Endodermal cell (in vitro differentiated cells): Measurements from ENCODE around the gene GOLGA5. TPM values are rescaled to one million over a fixed set of nuclear protein-coding genes. Genes with fewer than 3 reads are reported as not detected.

Source experiments
- DNase-seq: peaks from one replicate; pipeline ENCODE4 v3.0.0-alpha.2; 2017
- H3K27ac ChIP-seq: 2 replicates; pipeline ENCODE4 v1.5.1; 2013; ENCODE audit warnings: mild to moderate bottlenecking, low read depth, low read length, moderate library complexity
- H3K27me3 ChIP-seq: 2 replicates; pipeline ENCODE4 v1.6.1; 2013; ENCODE audit warnings: mild to moderate bottlenecking, low read length, moderate library complexity; ENCODE audit not compliant: insufficient read depth, control insufficient read depth, poor library complexity, severe bottlenecking
- H3K36me3 ChIP-seq: 2 replicates; pipeline ENCODE4 v1.7.0; 2013; ENCODE audit warnings: mild to moderate bottlenecking, low read length, moderate library complexity; ENCODE audit not compliant: control insufficient read depth, insufficient read depth
- H3K4me1 ChIP-seq: one replicate; pipeline ENCODE4 v1.7.0; 2013; ENCODE audit warnings: low read length; ENCODE audit not compliant: control insufficient read depth, insufficient read depth
- H3K4me3 ChIP-seq: 2 replicates; pipeline ENCODE4 v1.5.1; 2013; ENCODE audit warnings: mild to moderate bottlenecking, low read length, moderate library complexity
- H3K9ac ChIP-seq: 2 replicates; pipeline ENCODE4 v1.6.1; 2013; ENCODE audit warnings: mild to moderate bottlenecking, low read length, moderate library complexity; ENCODE audit not compliant: poor library complexity, severe bottlenecking; ENCODE audit errors: extremely low read depth
- H3K9me3 ChIP-seq: 2 replicates; pipeline ENCODE4 v1.6.1; 2013; ENCODE audit warnings: mild to moderate bottlenecking, low read length, moderate library complexity; ENCODE audit not compliant: control insufficient read depth
- H3K27ac Mint-ChIP-seq: 2 replicates; pipeline ENCODE4 v1.8.0; 2020; ENCODE audit warnings: mixed read lengths
- H3K27me3 Mint-ChIP-seq: 2 replicates; pipeline ENCODE4 v1.8.0; 2021; ENCODE audit warnings: mild to moderate bottlenecking, mixed read lengths; ENCODE audit not compliant: insufficient read depth
- H3K36me3 Mint-ChIP-seq: 2 replicates; pipeline ENCODE4 v1.8.0; 2020; ENCODE audit warnings: low read depth, mixed read lengths
- H3K4me1 Mint-ChIP-seq: 2 replicates; pipeline ENCODE4 v1.8.0; 2020; ENCODE audit warnings: mixed read lengths
- H3K4me3 Mint-ChIP-seq: 2 replicates; pipeline ENCODE4 v1.8.0; 2020; ENCODE audit warnings: mild to moderate bottlenecking, moderate library complexity, mixed read lengths
- H3K9me3 Mint-ChIP-seq: 2 replicates; pipeline ENCODE4 v1.8.0; 2020; ENCODE audit warnings: mild to moderate bottlenecking, mixed read lengths
- WGBS, 2 experiments: methylation state at CpG; one replicate each; pipeline versions ENCODE4 v1.1.5 to v1.1.7; 2013; ENCODE audit warnings: missing lambda C conversion rate in 2 of 2, mixed read lengths in 1 of 2; ENCODE audit not compliant: insufficient coverage in 1 of 2, insufficient read length in 1 of 2; 5-methylcytosine and 5-hydroxymethylcytosine counted together
- total RNA-seq, 2 donors: library from RNA; stranded (reverse); fragmentation: NEBNext Ultra II Directional in 1 of 2; extraction: Animal tissue kit (Norgen Biotek cat#: 25700) in 1 of 2; gene quantifications; 2 replicates in 1 of 2; 3 replicates in 1 of 2; pipeline ENCODE4 v1.2.1, GENCODE V29; 2021
- TF ChIP-seq, protein P1 (sequence below): fragments of 200-600 bp; sonication (generic); conservative IDR thresholded peaks from 2 replicates; pipeline ENCODE4 v1.5.0; 2021; ENCODE audit warnings: antibody characterized with exemption, mild to moderate bottlenecking

The GOLGA5 gene
- total RNA-seq, 2 donors from 2014 or later = 29.3 to 41.1 TPM

DNA sequence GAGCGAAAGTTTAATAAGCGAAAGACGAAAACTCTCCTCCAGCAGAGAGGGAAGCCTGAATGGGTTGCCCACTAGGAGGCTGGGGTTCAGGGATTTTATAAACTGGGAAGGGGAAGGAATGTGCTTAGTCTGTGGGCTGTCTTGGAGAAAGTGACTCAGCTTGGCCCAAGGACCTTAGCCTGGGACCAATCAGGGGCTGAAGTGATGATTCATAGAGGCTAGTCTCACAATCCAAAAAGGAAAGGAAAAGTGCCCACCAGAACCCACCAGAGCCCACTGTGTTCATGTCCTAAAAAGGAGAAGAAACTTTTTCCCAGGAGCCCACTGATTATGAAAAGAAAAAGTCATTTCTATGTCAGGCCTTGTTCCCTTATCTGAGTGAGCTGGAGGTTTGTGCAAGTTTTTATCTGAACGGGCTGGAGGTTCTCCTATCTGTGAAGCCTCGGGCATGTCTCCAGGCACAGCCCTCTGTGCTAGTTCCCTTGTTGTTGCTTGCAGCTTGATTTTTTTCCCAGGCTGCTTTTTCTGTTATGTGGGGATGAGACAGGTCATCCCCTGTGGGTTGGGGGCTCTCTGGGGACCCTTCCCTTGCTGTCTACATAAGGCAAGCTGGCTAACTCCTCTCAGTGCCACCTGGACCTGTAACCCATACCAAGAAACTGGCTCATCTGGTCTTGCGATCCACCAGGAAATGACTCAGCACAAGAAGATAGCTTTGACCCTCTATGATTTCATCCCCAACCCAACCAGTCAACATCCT lies 8.3 kb upstream of the GOLGA5 start:
- Mint-ChIP-seq H3K4me1 (no peaks in the 10 kb centered on the region), H3K36me3 (no peaks in the 10 kb centered on the region), H3K9me3 (peaks cover 27% of the 10 kb centered on the region), H3K4me3 (no peak overlapping the region), H3K27me3 (peaks cover 5% of the 10 kb centered on the region), H3K27ac (no peak overlapping the region)
- Histone ChIP-seq H3K9ac (no peak overlapping the region), H3K27me3 (no peaks in the 10 kb centered on the region), H3K36me3 (no peaks in the 10 kb centered on the region), H3K9me3 (peaks cover 29% of the 10 kb centered on the region), H3K27ac (no peak overlapping the region), H3K4me1 (peaks cover 5% of the 10 kb centered on the region), H3K4me3 (no peak overlapping the region)
- WGBS, 2 experiments = 79 to 100% methylated on average over 5 to 6 of the region's 6 CpGs
- TF ChIP-seq, protein P1, sequence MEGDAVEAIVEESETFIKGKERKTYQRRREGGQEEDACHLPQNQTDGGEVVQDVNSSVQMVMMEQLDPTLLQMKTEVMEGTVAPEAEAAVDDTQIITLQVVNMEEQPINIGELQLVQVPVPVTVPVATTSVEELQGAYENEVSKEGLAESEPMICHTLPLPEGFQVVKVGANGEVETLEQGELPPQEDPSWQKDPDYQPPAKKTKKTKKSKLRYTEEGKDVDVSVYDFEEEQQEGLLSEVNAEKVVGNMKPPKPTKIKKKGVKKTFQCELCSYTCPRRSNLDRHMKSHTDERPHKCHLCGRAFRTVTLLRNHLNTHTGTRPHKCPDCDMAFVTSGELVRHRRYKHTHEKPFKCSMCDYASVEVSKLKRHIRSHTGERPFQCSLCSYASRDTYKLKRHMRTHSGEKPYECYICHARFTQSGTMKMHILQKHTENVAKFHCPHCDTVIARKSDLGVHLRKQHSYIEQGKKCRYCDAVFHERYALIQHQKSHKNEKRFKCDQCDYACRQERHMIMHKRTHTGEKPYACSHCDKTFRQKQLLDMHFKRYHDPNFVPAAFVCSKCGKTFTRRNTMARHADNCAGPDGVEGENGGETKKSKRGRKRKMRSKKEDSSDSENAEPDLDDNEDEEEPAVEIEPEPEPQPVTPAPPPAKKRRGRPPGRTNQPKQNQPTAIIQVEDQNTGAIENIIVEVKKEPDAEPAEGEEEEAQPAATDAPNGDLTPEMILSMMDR = no peak
- DNase-seq = no peak

DNA sequence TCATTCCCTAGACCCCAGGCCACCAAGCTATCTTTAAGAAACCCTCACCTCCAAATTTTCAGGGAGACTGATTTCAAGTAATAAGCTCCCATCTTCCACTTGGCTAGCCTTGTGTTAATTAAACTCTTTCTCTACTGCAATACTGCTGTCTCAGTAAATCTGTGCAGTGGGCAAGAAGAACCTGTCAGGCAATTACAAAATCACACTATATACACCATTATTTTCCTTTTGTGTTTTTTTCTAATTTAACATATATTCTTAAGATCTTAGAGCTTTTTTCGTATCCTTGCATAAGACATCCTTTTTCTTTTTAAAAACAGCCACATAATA lies 7.7 kb upstream of the GOLGA5 start:
- Histone ChIP-seq H3K36me3 (no peaks in the 10 kb centered on the region), H3K4me1 (peaks cover 5% of the 10 kb centered on the region), H3K9ac (no peak overlapping the region), H3K9me3 (peaks cover 30% of the 10 kb centered on the region), H3K27ac (no peak overlapping the region), H3K27me3 (no peaks in the 10 kb centered on the region), H3K4me3 (no peak overlapping the region)
- peaks cover 29% of the 10 kb centered on the region for H3K9me3 Mint-ChIP-seq
- H3K27ac Mint-ChIP-seq = no peak overlapping the region
- DNase-seq = no peak
- TF ChIP-seq, protein P1 = no peak
- 100% methylated on average over 1 of the region's 1 CpG; no CpG with 5 or more reads in 1 of the 2 experiments for WGBS, 2 experiments
- H3K4me1 Mint-ChIP-seq = no peaks in the 10 kb centered on the region
- peaks cover 7% of the 10 kb centered on the region for H3K27me3 Mint-ChIP-seq
- no peaks in the 10 kb centered on the region for H3K36me3 Mint-ChIP-seq
- H3K4me3 Mint-ChIP-seq = no peak overlapping the region

DNA sequence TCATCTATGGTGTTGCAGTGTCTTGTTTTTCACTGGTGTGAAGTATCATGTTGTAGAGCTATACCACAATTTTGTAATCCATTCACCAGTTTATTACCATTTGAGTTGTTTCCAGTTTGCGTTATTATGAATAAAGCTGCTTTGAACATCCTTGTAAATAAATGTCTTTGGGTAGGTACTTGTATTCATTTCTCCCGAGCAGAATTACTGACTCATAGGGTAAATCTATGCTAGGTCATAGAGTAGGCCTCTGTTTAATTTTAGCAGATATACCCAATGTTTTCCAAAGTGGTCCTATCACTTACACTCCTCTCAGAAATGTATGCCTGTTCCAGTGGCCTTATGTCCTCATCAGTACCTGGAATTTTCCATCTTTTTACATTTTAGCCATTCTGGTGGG lies 6.6 kb upstream of the GOLGA5 start:
- Histone ChIP-seq H3K36me3 (no peaks in the 10 kb centered on the region), H3K9me3 (peaks cover 30% of the 10 kb centered on the region), H3K27me3 (no peaks in the 10 kb centered on the region), H3K9ac (no peak overlapping the region), H3K4me3 (no peak overlapping the region), H3K27ac (no peak overlapping the region), H3K4me1 (peaks cover 5% of the 10 kb centered on the region)
- H3K27me3 Mint-ChIP-seq = peaks cover 17% of the 10 kb centered on the region
- 86 to 100% methylated on average over 1 to 2 of the region's 2 CpGs for WGBS, 2 experiments
- H3K27ac Mint-ChIP-seq = no peak overlapping the region
- H3K9me3 Mint-ChIP-seq = peaks cover 29% of the 10 kb centered on the region
- no peak overlapping the region for H3K4me3 Mint-ChIP-seq
- TF ChIP-seq, protein P1 = no peak
- H3K4me1 Mint-ChIP-seq = no peaks in the 10 kb centered on the region
- H3K36me3 Mint-ChIP-seq = no peaks in the 10 kb centered on the region
- no peak for DNase-seq
